ENCODE measurements around the gene CDH4.

CDH4 gene

GRCh38 chr20:61627791-61628415, 375.8 kb downstream of the CDH4 start:
- H3K9me3 ChIP-seq (ENCODE audit: control insufficient read depth in 1 of 2, low read length in 2 of 2), result no peaks in the 10 kb centered on the region
- no peak overlapping the region for H3K9ac ChIP-seq (ENCODE audit: low read depth in 1 of 2, low read length in 2 of 2)
- no peaks in the 10 kb centered on the region for H3K4me1 ChIP-seq (ENCODE audit: control insufficient read depth in 1 of 2, insufficient read depth in 2 of 2, low read length in 2 of 2)
- no peak overlapping the region for H3K27ac ChIP-seq (ENCODE audit: low read depth, low read length)
- H3K4me3 ChIP-seq (ENCODE audit: low read depth in 1 of 2, low read length in 2 of 2), result no peak overlapping the region
- no peaks in the 10 kb centered on the region for H3K36me3 ChIP-seq (ENCODE audit: control insufficient read depth in 1 of 2, insufficient read depth in 2 of 2, low read length in 2 of 2)
- H3K27me3 ChIP-seq (ENCODE audit: control insufficient read depth in 1 of 2, insufficient read depth in 2 of 2, low read length in 2 of 2), result no peaks in the 10 kb centered on the region

DNA sequence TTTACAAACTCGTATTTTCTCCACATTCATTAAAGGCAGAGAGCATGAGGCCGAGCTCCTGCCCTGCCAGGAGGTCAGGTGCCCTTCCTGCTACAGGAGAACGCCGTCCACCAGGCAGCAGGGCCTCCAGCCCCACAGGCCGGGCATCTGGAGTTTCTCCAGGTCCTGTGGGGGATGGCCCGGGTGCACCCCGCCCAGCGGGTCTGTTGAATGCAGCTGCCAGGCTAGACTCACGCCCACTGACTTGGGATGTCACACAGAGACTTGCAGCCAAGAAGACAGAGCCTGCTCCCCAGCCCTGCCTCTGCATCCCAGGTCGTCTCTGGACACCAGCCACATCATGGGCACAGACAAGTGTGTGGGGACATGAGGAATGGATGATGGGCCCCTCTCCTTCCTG, 376.4 kb downstream of the CDH4 start:
- H3K9ac ChIP-seq (ENCODE audit: low read depth in 1 of 2, low read length in 2 of 2), result no peak overlapping the region
- H3K9me3 ChIP-seq (ENCODE audit: control insufficient read depth in 1 of 2, low read length in 2 of 2), result no peaks in the 10 kb centered on the region
- H3K4me3 ChIP-seq (ENCODE audit: low read depth in 1 of 2, low read length in 2 of 2), result no peak overlapping the region

DNA sequence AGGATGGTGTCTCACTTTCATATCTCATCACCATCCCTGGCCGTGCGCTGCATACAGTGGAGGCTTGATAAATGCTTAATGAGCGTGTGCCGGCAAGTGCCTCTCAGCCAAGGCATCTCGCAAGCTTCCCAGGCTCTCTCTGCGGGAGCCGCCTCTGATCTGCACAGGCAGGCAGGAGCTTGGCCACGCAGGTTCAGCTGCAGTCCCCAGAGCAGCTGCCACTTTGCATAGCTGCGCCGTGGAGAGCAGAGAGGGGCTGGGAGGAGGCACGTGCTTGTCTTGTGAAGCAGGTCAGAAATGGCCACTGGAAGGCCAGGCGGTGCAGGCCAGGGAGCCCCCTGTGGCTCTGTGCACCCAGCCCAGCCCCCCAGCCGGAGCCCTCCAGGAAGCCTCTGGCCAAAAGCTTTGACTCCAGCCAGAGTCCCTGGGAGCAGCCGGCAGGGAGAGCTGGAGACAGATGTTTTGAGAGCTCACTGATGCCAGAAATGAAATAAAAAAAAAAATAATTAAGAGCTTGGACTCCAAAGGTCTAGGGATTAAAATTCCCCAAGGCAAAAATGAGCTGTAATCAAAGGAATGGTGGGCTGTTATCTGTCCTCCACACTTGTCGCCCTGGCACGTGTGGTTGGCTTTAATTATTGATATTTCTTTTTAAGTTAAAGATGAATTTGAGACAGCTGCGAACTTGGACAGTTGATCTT, 377.0 kb downstream of the CDH4 start:
- H3K36me3 ChIP-seq (ENCODE audit: control insufficient read depth in 1 of 2, insufficient read depth in 2 of 2, low read length in 2 of 2), result no peaks in the 10 kb centered on the region
- no peaks in the 10 kb centered on the region for H3K4me1 ChIP-seq (ENCODE audit: control insufficient read depth in 1 of 2, insufficient read depth in 2 of 2, low read length in 2 of 2)
- no peak overlapping the region for H3K9ac ChIP-seq (ENCODE audit: low read depth in 1 of 2, low read length in 2 of 2)
- no peak overlapping the region for H3K4me3 ChIP-seq (ENCODE audit: low read depth in 1 of 2, low read length in 2 of 2)
- no peaks in the 10 kb centered on the region for H3K27me3 ChIP-seq (ENCODE audit: control insufficient read depth in 1 of 2, insufficient read depth in 2 of 2, low read length in 2 of 2)
- no peaks in the 10 kb centered on the region for H3K9me3 ChIP-seq (ENCODE audit: control insufficient read depth in 1 of 2, low read length in 2 of 2)
- H3K27ac ChIP-seq (ENCODE audit: low read depth, low read length), result no peak overlapping the region

More for the DNA sequence above, 376.4 kb downstream of the CDH4 start:
- Histone ChIP-seq H3K27me3 (ENCODE audit: control insufficient read depth in 1 of 2, insufficient read depth in 2 of 2, low read length in 2 of 2) (no peaks in the 10 kb centered on the region), H3K27ac (ENCODE audit: low read depth, low read length) (no peak overlapping the region), H3K4me1 (ENCODE audit: control insufficient read depth in 1 of 2, insufficient read depth in 2 of 2, low read length in 2 of 2) (no peaks in the 10 kb centered on the region), H3K36me3 (ENCODE audit: control insufficient read depth in 1 of 2, insufficient read depth in 2 of 2, low read length in 2 of 2) (no peaks in the 10 kb centered on the region)

DNA sequence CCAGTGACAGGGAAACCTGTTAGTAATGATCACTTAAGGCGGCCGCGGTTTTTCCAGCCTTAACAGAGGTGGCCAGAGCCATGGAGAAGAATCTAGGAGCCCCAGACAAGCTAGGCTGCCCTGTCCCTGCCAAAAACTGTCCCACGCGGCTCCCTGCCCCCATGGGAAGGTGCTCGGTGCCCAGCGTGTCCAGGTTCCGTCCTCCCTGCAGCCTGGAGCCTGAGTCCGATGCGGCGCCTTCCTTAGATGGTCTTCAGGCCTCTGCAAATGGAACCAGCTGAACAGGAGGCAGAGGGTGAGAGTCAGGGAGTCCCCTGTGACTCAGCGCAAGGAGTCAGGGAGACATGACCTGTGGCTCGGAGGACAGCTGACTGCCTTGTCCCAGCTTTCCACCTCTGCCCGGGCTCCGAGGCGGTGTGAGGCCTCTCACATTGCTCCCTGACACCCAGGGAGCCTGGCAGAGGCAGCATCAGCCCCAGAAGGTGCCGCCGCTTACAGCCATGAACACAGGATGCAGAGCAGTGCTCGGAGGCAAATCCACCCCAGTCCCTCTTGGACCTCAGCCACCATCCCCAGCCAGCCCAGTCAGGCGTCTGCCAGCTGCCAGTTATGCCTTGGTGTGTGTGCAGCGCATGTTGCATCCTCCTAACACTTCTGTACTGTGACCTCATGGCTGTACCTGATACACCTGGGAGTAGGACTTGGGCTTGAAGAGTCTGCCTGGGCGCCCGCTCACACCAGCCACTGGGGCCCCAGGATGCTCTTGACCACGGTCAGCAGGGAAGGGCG, 377.7 kb downstream of the CDH4 start:
- H3K36me3 ChIP-seq (ENCODE audit: control insufficient read depth in 1 of 2, insufficient read depth in 2 of 2, low read length in 2 of 2), result no peaks in the 10 kb centered on the region
- no peaks in the 10 kb centered on the region for H3K4me1 ChIP-seq (ENCODE audit: control insufficient read depth in 1 of 2, insufficient read depth in 2 of 2, low read length in 2 of 2)
- H3K9me3 ChIP-seq (ENCODE audit: control insufficient read depth in 1 of 2, low read length in 2 of 2), result no peaks in the 10 kb centered on the region
- H3K27ac ChIP-seq (ENCODE audit: low read depth, low read length), result no peak overlapping the region
- no peak overlapping the region for H3K9ac ChIP-seq (ENCODE audit: low read depth in 1 of 2, low read length in 2 of 2)
- no peak overlapping the region for H3K4me3 ChIP-seq (ENCODE audit: low read depth in 1 of 2, low read length in 2 of 2)
- no peaks in the 10 kb centered on the region for H3K27me3 ChIP-seq (ENCODE audit: control insufficient read depth in 1 of 2, insufficient read depth in 2 of 2, low read length in 2 of 2)

GRCh38 chr20:61630391-61630650, 378.3 kb downstream of the CDH4 start:
- Histone ChIP-seq H3K27me3 (ENCODE audit: control insufficient read depth in 1 of 2, insufficient read depth in 2 of 2, low read length in 2 of 2) (no peaks in the 10 kb centered on the region), H3K9me3 (ENCODE audit: control insufficient read depth in 1 of 2, low read length in 2 of 2) (no peaks in the 10 kb centered on the region), H3K36me3 (ENCODE audit: control insufficient read depth in 1 of 2, insufficient read depth in 2 of 2, low read length in 2 of 2) (no peaks in the 10 kb centered on the region), H3K4me3 (ENCODE audit: low read depth in 1 of 2, low read length in 2 of 2) (no peak overlapping the region), H3K4me1 (ENCODE audit: control insufficient read depth in 1 of 2, insufficient read depth in 2 of 2, low read length in 2 of 2) (no peaks in the 10 kb centered on the region), H3K27ac (ENCODE audit: low read depth, low read length) (no peak overlapping the region), H3K9ac (ENCODE audit: low read depth in 1 of 2, low read length in 2 of 2) (no peak overlapping the region)

DNA sequence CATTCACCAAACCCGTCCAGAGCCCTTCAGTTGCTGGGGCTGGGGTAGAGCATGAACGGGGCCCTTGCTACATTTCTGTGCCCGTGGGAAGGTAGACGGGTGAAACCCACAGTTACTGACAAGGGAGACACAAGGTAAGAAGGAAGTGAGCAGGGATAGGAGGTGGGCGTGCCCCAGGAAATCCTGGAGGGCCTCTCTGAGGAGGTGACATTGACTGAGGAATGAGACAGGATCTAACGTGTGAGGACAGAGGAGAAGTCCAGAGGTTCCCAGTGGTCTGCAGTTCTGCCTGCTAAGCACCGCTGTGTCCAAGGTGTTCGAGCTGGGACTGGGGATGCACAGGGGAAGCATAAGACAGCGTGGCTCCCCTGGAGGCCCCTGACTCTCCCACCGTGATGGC, 378.8 kb downstream of the CDH4 start:
- Histone ChIP-seq H3K27ac (ENCODE audit: low read depth, low read length) (no peak overlapping the region), H3K36me3 (ENCODE audit: control insufficient read depth in 1 of 2, insufficient read depth in 2 of 2, low read length in 2 of 2) (no peaks in the 10 kb centered on the region), H3K4me1 (ENCODE audit: control insufficient read depth in 1 of 2, insufficient read depth in 2 of 2, low read length in 2 of 2) (no peaks in the 10 kb centered on the region), H3K9me3 (ENCODE audit: control insufficient read depth in 1 of 2, low read length in 2 of 2) (no peaks in the 10 kb centered on the region), H3K4me3 (ENCODE audit: low read depth in 1 of 2, low read length in 2 of 2) (no peak overlapping the region), H3K9ac (ENCODE audit: low read depth in 1 of 2, low read length in 2 of 2) (no peak overlapping the region), H3K27me3 (ENCODE audit: control insufficient read depth in 1 of 2, insufficient read depth in 2 of 2, low read length in 2 of 2) (no peaks in the 10 kb centered on the region)

DNA sequence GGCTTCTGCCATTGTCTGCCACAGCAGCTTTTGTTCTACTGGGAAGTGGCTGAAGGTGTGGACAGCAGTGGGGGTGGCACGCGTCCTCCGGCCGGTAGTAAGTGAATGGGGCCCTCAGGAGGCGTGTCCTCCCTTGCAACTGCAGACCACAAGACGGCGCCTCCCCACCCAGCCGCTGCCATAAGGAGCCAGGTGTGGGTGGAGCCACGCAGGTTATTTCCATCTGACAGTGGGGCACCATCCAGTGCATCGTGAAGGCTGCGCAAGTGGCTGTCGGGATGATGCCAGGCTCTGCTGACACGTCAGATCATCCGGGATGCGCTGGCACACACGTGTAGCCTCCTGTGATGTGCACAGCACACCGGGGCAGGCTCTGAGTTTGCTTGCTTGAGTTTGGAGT, 379.7 kb downstream of the CDH4 start:
- Histone ChIP-seq H3K27me3 (ENCODE audit: control insufficient read depth in 1 of 2, insufficient read depth in 2 of 2, low read length in 2 of 2) (no peaks in the 10 kb centered on the region), H3K36me3 (ENCODE audit: control insufficient read depth in 1 of 2, insufficient read depth in 2 of 2, low read length in 2 of 2) (no peaks in the 10 kb centered on the region), H3K4me3 (ENCODE audit: low read depth in 1 of 2, low read length in 2 of 2) (no peak overlapping the region), H3K4me1 (ENCODE audit: control insufficient read depth in 1 of 2, insufficient read depth in 2 of 2, low read length in 2 of 2) (no peaks in the 10 kb centered on the region), H3K9me3 (ENCODE audit: control insufficient read depth in 1 of 2, low read length in 2 of 2) (no peaks in the 10 kb centered on the region), H3K9ac (ENCODE audit: low read depth in 1 of 2, low read length in 2 of 2) (no peak overlapping the region), H3K27ac (ENCODE audit: low read depth, low read length) (no peak overlapping the region)

DNA sequence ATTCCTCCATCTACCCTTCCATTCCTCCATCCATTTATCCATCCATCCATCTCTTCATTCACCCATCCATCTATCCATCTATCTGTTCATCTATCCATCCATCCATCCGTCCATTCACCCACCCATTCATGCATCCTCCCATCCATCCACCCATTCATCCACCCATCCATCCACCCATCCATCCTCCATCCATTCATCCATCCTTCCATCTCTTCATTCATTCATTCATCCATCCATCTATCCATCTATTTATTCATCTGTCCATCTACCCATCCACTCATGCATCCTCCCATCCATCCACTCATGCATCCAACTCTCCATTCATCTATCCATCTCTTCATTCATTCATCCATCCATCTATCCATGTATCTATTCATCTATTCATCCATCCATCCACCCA, 380.9 kb downstream of the CDH4 start:
- H3K9me3 ChIP-seq (ENCODE audit: control insufficient read depth in 1 of 2, low read length in 2 of 2), result no peaks in the 10 kb centered on the region
- no peak overlapping the region for H3K9ac ChIP-seq (ENCODE audit: low read depth in 1 of 2, low read length in 2 of 2)
- H3K36me3 ChIP-seq (ENCODE audit: control insufficient read depth in 1 of 2, insufficient read depth in 2 of 2, low read length in 2 of 2), result no peaks in the 10 kb centered on the region
- no peak overlapping the region for H3K27ac ChIP-seq (ENCODE audit: low read depth, low read length)
- H3K27me3 ChIP-seq (ENCODE audit: control insufficient read depth in 1 of 2, insufficient read depth in 2 of 2, low read length in 2 of 2), result no peaks in the 10 kb centered on the region
- no peaks in the 10 kb centered on the region for H3K4me1 ChIP-seq (ENCODE audit: control insufficient read depth in 1 of 2, insufficient read depth in 2 of 2, low read length in 2 of 2)
- H3K4me3 ChIP-seq (ENCODE audit: low read depth in 1 of 2, low read length in 2 of 2), result no peak overlapping the region

- H3K27me3 ChIP-seq (ENCODE audit: control insufficient read depth in 1 of 2, insufficient read depth in 2 of 2, low read length in 2 of 2), result no peaks in the 10 kb centered on the region
- H3K9me3 ChIP-seq (ENCODE audit: control insufficient read depth in 1 of 2, low read length in 2 of 2), result no peaks in the 10 kb centered on the region
Measured at GRCh38 chr20:61634376-61635145, 382.5 kb downstream of the CDH4 start.

More at GRCh38 chr20:61634376-61635145, 382.5 kb downstream of the CDH4 start:
- Histone ChIP-seq H3K27ac (ENCODE audit: low read depth, low read length) (no peak overlapping the region), H3K36me3 (ENCODE audit: control insufficient read depth in 1 of 2, insufficient read depth in 2 of 2, low read length in 2 of 2) (no peaks in the 10 kb centered on the region), H3K4me1 (ENCODE audit: control insufficient read depth in 1 of 2, insufficient read depth in 2 of 2, low read length in 2 of 2) (no peaks in the 10 kb centered on the region), H3K9ac (ENCODE audit: low read depth in 1 of 2, low read length in 2 of 2) (no peak overlapping the region), H3K4me3 (ENCODE audit: low read depth in 1 of 2, low read length in 2 of 2) (no peak overlapping the region)
